ENCODE measurements around the gene PIN1. TPM values are rescaled to one million over a fixed set of nuclear protein-coding genes. Genes with fewer than 3 reads are reported as not detected.

The PIN1 gene
- total and polyA plus RNA-seq, 2 donors from 2014 or later, result 57.7 to 143 TPM

DNA sequence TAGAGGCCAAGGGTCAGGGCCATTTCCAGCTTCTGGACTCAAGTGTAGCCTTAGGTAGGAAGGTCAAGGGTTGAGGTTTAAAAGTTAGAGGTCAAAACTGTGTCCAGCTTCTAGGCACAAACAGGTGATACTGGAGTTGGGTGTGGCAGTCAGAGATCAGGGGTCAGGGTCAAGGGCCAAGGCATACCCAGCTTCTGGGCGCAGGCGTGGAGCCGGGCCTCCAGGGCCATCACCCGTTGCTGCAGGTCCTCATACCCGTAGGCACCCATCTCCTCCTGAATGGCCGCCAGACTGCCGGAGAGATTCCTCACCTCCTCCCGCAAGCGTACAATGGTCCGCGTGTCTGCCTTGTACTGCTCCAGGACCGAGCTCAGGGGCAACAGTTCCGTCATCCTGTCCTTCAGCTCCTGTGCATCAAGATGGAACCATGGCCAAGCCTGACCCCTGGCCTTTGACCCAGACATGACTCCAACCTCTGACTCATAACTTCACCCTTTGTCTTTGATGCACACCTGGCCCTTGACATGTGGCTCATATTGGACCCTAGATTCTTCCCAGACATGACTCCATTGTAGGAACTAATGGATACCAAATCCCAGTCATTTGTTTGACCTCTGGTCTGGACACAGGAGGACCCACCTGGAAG lies 22.1 kb downstream of the PIN1 start:
- Histone ChIP-seq H3K9ac (ENCODE audit: low read length in 3 of 3) (no peak overlapping the region), H3K27ac (ENCODE audit: low read depth in 2 of 2, low read length in 2 of 2) (no peak overlapping the region), H3K4me1 (ENCODE audit: control insufficient read depth in 2 of 3, insufficient read depth in 2 of 3, low read depth in 1 of 3, low read length in 3 of 3) (no peaks in the 10 kb centered on the region), H3K27me3 (ENCODE audit: control insufficient read depth, insufficient read depth, low read length) (no peaks in the 10 kb centered on the region), H3K4me3 (ENCODE audit: low read length in 3 of 3) (no peak overlapping the region), H3K9me3 (ENCODE audit: control insufficient read depth in 2 of 3, insufficient read depth in 1 of 3, low read length in 3 of 3) (no peaks in the 10 kb centered on the region), H3K36me3 (ENCODE audit: control insufficient read depth in 2 of 3, insufficient read depth in 3 of 3, low read length in 3 of 3) (no peaks in the 10 kb centered on the region)
- FAIRE-seq (no peak), DNase-seq (no peak)
- intact Hi-C loops (cut with DNase I), result no loop called here
- no peak for TF ChIP-seq CTCF (IDR thresholded peaks at IDR 0.05; ENCODE audit: borderline replicate concordance, extremely low read depth, insufficient read depth)

DNA sequence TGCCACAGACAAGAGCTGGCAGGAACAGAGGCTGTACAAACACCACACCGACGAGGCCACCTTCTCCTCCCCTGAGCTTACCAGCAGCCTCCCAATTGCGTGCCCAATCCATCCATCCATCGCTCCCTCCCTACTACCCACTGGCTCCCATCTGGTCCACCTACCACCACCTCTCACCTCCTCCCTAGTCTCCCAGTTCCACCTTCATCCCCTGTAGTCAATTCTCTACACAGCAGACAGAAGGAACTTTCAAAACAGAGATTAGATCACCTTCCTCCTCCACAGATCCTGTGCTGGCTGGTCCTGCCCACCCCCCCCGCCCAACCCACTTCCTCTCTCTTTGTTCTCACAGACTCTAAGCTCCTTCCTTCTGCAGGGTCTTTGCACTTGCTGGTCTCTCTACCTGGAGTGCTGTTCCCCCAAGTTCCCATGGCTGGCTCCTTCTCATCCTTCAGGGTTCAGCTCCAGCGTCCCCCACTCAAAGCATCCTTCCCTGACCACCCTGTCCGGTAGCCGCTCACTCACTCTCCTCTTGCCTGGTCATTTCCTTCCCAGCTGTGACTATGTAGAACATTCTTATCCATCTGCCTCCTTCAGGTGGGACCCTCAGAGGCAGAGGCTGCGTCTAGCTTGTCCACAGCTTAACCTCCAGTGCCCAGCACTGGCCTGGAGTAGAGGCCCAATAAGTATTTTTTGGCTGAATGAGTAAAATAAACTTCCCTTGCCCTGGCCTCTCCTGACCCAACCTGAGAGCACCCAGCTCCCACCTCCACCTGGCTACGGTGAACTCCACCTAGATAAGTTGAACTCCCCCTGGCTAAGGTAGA lies 23.0 kb downstream of the PIN1 start:
- H3K27me3 ChIP-seq (ENCODE audit: control insufficient read depth, insufficient read depth, low read length), result no peaks in the 10 kb centered on the region
- no peak overlapping the region for H3K4me3 ChIP-seq (ENCODE audit: low read length in 3 of 3)
- no peak for TF ChIP-seq CTCF (IDR thresholded peaks at IDR 0.05; ENCODE audit: borderline replicate concordance, extremely low read depth, insufficient read depth)
- no peaks in the 10 kb centered on the region for H3K9me3 ChIP-seq (ENCODE audit: control insufficient read depth in 2 of 3, insufficient read depth in 1 of 3, low read length in 3 of 3)
- H3K27ac ChIP-seq (ENCODE audit: low read depth in 2 of 2, low read length in 2 of 2), result no peak overlapping the region
- FAIRE-seq, result no peak
- intact Hi-C loops (cut with DNase I), result no loop called here
- DNase-seq, result no peak
- H3K36me3 ChIP-seq (ENCODE audit: control insufficient read depth in 2 of 3, insufficient read depth in 3 of 3, low read length in 3 of 3), result no peaks in the 10 kb centered on the region
- no peak overlapping the region for H3K9ac ChIP-seq (ENCODE audit: low read length in 3 of 3)
- H3K4me1 ChIP-seq (ENCODE audit: control insufficient read depth in 2 of 3, insufficient read depth in 2 of 3, low read depth in 1 of 3, low read length in 3 of 3), result no peaks in the 10 kb centered on the region

GRCh38 chr19:9858766-9859165 lies 23.6 kb downstream of the PIN1 start:
- no peak for DNase-seq
- Histone ChIP-seq H3K36me3 (ENCODE audit: control insufficient read depth in 2 of 3, insufficient read depth in 3 of 3, low read length in 3 of 3) (no peaks in the 10 kb centered on the region), H3K27me3 (ENCODE audit: control insufficient read depth, insufficient read depth, low read length) (no peaks in the 10 kb centered on the region), H3K9me3 (ENCODE audit: control insufficient read depth in 2 of 3, insufficient read depth in 1 of 3, low read length in 3 of 3) (no peaks in the 10 kb centered on the region), H3K4me3 (ENCODE audit: low read length in 3 of 3) (no peak overlapping the region), H3K9ac (ENCODE audit: low read length in 3 of 3) (no peak overlapping the region), H3K27ac (ENCODE audit: low read depth in 2 of 2, low read length in 2 of 2) (no peak overlapping the region), H3K4me1 (ENCODE audit: control insufficient read depth in 2 of 3, insufficient read depth in 2 of 3, low read depth in 1 of 3, low read length in 3 of 3) (no peaks in the 10 kb centered on the region)
- no peak for FAIRE-seq
- intact Hi-C loops (cut with DNase I), result no loop called here
- TF ChIP-seq CTCF (IDR thresholded peaks at IDR 0.05; ENCODE audit: borderline replicate concordance, extremely low read depth, insufficient read depth), result no peak

Measured in kidney (tissue), 14 donors.